Superior temporal gyrus (tissue), 1 donor: Measurements from ENCODE around the gene KRT14.
"Not testable (repeated sequence)": the region's sequence is repeated elsewhere in the genome, so short reads cannot be mapped to it uniquely, and the experiment has no call there.

Experiments
- DNase-seq: peaks from one replicate; pipeline ENCODE4 v3.0.0-alpha.2; 2016; ENCODE audit errors: extremely low spot score

KRT14 gene

DNA sequence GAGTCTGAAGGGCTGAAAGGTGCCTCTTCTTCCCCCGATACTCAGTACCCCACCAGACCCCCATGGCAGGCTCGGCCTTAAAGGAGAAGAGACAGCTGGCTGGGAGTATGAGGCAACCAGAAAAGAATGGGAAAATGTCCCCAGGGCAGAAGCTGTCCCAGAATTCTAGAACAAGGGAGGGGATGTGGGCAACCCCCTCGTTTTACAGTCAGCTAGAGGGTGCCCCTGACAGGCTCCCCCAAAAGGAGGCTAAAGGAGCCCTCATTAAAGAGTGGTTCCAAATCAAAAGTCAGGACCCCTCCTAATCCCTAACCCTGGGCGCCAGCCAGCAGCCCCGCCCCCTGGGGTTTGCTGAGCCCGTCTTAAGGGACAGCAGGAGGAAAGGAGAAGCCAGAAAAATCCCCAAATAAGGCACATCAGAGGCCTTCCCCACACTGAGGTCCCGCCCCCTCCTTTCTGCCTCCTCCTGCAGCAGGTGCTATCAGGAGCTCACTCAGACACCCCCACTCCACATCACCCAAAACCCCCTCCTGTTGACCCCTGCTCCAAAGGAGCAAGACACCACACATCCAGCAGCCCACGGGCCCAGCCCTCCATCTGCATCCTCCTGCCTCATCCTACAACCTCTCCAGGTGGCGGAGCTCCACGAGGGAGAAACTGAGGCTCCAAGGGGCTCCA is 36.6 kb upstream of the KRT14 start:
- DNase-seq: not testable (repeated sequence)

DNA sequence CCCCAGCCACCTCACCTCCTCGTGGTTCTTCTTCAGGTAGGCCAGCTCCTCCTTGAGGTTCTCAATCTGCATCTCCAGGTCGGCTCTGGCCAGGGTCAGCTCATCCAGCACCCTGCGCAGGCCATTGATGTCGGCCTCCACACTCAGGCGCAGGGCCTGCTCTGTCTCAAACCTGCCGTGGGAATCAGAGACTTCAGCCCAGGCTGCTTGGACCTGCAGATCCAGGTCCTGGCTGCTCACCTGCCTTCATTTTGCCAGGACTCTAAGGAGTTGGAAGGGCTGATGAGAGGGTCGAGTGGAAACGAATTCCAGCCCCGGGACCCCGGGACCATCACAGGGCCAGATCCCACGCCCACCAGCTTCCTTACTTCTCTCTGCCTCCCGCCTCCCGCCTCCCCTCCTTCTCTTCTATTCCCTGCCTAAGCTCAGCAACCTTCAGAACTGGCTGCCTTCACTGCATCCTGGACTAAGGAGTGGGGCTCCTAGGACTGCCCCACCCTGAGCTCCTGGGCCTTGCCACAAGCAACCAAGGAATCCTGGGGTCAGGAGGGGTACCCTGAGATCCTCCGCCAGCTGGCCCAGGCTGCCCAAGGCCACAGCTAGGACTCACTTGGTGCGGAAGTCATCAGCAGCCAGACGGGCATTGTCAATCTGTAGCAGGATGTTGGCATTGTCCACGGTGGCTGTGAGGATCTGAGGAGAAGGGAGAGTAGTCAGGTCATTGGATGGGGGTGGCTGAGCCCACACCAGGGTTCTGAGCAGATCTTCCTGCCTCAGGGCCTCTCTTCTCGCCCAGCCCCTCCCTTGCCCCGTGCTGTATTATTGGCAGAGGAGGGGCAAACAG is 35.9 kb upstream of the KRT14 start:
- DNase-seq: not testable (repeated sequence)

DNA sequence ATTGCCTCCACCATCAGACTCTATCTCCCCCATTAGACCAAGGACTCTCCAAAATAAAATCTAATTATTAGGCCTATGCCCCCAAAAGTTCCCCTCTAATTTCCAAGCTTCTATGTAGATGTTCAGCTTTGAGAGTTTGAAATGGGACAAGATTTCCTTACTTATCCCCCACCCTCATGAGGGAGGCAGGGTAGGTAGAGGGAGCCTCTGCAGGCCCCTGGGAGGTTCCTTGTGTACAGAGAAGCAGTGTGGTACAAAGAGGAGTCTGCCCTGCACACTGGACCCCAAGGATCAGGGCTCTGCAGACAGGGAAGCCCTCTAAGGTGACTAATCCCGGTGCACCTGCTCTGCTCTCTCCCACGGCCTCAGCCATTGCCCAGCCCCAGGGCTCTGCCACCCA is 35.2 kb upstream of the KRT14 start:
- no peak for DNase-seq

DNA sequence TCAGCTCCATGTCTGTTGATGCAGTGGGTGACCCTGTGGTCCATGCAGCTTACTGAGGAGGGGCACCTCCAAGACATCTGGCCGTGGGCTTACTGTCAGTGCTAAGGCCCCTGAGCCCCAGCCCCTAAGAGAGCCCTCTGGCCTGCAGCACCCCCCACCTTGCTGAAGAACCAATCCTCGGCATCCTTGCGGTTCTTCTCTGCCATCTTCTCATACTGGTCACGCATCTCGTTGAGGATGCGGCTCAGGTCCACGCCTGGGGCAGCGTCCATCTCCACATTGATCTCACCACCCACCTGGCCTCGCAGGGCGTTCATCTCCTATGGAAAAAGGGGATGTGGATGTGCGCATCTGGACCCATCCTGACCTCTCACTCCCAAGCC is 34.7 kb upstream of the KRT14 start:
- not testable (repeated sequence) for DNase-seq

DNA sequence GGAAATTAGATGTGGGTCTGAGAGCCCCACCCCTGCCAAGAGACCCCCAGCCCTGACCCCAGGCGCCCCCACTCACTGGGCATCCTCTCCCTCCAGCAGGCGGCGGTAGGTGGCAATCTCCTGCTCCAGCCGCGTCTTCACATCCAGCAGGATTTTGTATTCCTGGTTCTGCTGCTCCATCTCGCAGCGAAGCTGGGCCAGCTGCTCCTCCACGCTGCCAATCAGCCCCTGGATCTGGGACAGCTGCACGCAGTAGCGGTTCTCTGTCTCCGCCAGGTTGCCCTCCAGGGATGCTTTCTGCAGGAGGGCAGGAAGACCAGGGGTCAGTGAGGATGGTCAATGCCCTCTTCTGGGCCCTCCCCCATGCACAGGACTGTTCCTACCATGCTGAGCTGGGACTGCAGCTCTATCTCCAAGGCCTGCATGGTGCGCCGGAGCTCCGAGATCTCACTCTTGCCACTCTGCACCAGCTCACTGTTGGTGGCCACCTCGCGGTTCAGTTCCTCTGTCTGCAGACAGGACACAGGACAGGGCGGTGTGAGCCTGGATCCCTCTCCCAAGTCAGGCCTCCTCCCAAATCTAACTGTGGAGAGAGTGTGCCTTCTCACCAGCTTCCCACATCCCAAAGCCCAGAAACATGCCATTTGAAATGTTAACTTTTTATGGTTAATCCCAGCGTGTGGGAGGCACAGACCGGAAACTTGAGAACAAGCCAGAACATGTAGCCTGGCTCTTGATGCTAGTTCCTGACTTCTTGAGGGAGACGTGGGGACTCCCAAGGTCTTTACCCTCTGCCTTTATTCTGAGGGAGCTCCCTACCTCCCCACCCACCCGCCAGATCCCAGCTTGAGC is 34.1 kb upstream of the KRT14 start:
- DNase-seq: peak; percentile 18

DNA sequence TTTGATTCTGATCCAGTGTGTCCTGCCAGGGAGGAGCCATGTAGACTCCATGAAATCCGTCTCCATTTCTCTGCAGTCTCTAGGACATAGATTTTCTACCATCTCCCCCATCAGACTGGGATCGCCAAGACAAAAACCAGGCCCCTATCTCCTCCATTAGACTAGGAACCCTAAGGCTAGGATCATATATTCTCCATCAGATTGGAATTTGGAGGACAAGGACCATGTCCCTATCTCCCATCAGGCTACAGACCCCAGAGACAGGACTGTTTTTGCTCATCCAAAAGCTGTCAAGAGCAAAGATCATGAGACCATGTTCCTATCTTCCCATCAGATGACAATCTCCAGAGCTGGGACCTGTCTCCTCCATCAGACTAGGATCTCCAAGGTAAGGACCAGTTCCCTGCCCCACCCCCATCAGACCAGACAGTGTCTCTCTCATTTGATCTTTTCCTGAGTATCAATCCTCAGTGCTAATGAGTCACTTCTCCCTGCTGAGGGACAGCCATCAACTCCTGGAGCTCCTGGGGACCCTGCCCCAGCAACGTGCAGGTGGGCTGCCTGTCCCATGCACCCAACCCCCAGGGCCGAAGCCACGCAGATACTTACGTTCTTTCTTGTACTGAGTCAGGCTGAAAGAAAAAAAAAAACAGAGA is 33.4 kb upstream of the KRT14 start:
- not testable (repeated sequence) for DNase-seq

DNA sequence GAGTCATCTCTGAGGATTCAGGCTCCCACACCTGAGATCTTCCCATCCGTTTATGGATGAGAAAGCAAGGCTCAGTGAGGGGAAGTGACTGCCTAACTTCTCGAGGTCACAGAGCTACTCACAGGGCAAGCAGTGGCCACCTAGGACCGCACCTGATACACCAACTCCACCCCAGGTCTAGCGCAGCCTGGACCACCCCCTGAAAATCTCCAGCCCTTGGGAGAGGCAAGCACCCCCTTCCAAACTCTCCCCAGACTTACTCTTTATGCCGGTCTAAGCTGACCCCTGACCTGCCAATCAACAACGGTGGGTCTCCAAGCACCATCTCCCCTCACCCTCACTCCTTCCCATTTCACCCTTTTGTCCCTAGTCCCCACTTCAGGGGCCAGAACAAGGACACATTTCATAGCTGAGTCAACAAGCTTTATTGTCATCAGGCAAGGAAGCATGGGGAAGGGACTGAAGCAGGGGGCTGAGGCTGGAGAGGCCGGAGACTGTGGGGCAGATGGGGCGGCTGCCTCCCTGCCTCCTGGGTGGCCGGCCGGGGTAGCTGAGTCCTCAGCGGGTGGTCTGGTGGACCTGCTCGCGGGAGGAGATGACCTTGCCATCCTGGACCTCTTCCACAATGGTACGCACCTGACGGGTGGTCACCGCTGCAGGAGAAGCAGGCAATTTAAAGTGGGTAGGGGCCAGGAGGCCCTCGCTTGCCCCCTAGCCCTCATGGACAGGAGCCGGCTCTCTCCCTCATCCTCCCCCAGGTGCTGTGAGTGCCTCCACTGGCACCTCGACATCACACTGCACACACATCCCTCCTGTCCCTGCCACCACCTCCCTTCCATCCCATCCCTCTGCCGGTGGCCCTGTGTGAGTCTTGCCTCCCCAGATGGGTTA is 32.6 kb upstream of the KRT14 start:
- DNase-seq: no peak

DNA sequence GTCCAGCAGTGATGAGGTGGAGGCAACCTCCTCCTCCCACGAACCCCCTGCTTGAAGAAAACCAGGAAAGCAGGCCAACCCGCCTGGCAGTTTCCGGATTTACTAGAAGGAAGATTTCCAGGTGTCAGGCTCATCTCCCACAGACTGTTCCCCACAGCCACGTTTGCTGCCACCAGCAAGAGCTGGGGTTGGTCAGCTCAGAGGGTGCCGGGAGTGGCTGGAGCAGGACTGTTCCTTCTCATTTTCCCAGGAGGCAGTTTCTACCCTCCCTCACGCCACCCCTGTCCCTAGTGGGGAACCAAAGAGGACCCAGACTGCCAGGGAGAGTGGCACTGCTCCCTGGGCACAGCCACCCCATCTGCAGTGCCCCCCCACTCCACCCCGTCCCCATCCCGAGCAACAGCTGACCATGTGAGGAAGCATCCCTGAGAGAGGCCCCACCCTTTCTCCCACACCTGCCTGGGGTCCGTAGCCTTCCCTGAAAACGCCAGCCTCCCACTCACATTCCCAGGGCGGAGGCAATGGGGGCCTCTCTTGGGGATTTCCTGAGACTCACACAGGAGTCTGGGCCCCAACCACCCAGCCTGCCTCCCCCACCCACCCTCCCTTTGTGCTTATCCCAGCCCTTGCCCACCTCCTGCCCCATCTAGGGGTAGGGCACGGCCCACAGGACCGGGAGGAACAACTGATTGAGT is 31.8 kb upstream of the KRT14 start:
- DNase-seq: no peak

DNA sequence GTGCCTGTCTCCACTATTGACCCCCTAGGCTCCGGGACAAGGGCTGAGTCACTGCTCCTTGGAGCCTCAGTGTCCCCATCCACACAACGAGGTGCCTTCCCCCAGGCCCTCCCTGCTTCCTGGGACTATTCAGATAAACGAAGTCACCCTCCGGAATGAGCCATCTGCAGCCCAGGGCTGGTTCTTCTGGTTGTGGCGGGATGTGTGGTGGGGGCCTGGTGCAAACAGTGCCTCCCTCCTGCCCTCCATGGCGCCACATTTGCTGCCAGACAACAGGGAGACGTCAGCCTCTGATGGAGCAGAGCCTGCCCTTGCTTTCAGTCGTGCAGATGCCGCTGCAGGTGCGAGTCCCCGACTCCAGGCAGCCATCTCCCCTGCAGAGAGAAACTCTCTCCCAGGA is 31.0 kb upstream of the KRT14 start:
- DNase-seq: no peak

DNA sequence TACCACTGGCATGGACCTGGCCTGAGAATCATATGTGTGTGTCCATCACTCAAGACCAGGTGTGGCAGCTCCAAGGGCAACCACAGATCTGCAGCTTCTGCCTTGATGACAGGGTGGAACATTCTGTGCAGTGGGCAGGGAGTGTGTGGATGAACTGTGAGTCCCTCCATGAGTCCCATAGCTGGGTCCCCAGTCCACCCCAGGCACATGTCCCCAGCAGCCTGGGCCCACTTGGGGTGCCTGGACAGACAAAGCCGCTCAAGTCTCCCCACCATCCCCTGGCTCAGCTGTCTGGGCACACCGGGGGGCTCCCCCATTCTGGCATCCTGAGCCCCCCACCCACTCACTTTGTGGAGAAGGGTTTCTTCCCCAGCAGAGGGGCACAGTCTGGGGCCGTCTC is 30.4 kb upstream of the KRT14 start:
- DNase-seq: no peak

DNA sequence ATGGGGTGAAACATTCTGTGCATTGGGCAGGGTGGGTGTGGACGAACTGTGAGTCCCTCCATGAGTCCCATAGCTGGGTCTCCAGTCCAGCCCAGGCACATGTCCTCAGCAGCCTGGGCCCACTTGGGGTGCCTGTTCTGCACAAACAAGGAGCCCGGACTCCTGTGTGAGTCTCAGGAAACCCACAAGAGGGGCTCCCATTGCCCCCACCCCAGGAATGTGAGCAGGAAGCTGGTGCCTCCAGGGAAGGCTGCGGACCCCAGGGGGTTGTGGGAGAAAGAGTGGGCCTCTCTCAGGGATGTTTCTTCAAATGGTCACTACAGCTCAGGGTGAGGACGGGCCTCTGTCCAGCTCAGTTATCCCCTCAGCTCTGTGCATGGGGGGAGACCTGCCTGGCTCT is 29.8 kb upstream of the KRT14 start:
- DNase-seq: not testable (repeated sequence)

DNA sequence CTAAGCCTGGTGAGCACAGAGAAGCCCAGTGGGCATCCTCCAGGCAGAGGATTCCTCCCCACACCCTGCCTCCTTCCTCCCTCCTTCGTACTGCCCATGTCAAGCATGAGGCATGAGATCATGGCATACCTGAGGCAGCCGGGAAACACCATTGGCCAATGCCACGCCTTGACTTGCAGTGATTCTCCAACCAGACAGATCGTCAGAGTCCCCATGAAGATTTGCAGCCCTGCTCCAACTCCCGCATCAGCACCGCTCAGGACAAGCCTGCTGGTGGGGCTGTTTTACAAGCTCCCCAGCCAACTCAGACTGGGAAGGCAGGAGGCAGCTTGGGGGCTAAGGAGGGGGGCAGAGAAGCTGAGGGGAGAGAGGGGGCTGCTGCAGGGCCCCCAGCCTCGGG is 28.8 kb upstream of the KRT14 start:
- DNase-seq: no peak

DNA sequence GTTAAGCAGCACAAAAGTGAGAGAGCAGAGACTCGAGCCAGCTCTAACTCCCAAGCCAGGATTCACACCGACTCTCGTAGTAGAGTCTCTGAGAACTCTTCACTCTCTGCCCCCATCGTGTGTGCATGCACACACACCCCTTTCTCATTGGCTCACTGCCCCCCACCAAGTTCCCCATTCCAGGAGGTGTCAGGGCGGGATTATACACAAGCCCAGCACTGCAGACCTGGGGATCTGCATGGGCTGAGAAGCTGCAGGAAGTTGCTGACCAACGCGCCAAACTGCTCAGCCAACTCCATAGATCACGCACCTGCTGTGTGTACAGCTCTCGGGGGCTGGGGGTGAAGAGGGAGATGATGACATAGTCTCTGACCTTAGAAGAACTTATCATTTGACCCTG is 28.1 kb upstream of the KRT14 start:
- not testable (repeated sequence) for DNase-seq

DNA sequence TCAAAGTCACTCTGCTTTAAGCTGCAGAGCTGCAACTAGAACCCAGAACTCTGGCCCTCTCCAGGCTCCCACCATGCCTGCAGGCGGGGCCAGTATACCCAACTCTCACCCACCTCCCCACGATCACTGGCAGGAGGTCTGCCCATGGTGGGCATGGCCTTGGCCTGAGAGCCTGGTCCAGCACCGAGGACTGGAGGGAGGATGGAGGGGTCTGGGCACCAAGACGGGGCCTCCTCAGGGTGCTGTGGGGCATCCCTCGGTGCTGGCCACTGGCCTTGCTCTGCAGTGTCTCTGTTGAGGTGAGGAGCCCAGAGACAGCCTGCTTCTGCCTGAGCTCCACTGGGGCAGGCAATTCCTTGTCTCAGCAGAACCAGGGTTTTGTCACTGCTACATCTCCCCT is 27.4 kb upstream of the KRT14 start:
- no peak for DNase-seq

DNA sequence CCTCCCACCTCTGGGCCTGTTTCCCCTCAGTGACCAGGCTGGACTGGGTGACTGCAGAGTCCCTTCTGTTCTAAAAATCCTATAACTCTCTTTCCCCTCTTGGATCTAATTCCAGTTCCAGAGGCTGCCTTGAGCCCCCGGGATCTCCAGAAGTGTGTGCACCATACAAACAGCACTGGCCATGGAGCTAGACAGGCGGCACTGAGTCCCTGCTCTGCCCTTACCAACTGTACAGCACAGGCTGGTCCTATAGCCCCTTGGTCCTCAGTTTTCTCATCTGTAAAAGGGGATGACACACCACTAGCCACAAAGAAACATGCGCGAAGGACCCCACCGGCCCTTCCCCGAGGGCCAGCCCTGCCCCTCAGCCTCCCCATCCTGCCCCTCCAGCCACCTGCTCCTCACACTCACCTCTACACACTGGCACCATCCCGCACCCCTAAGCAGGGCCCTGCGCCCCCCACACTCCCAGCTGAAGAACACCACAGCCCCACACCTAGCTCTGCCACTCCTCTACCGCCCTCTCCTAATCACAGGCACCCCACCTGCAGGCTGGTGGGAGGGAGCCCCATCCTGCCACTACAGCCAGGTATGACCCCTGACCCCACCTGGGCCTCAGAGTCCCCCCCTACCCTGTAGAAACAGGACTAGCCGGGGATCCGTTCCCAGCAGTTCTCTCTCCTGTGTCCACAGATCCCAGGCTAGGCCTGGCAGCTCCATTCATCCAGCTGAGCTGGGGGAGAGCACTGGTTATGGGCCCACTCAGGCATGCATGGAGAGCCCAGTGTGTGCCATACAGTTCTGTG is 26.8 kb upstream of the KRT14 start:
- no peak for DNase-seq

DNA sequence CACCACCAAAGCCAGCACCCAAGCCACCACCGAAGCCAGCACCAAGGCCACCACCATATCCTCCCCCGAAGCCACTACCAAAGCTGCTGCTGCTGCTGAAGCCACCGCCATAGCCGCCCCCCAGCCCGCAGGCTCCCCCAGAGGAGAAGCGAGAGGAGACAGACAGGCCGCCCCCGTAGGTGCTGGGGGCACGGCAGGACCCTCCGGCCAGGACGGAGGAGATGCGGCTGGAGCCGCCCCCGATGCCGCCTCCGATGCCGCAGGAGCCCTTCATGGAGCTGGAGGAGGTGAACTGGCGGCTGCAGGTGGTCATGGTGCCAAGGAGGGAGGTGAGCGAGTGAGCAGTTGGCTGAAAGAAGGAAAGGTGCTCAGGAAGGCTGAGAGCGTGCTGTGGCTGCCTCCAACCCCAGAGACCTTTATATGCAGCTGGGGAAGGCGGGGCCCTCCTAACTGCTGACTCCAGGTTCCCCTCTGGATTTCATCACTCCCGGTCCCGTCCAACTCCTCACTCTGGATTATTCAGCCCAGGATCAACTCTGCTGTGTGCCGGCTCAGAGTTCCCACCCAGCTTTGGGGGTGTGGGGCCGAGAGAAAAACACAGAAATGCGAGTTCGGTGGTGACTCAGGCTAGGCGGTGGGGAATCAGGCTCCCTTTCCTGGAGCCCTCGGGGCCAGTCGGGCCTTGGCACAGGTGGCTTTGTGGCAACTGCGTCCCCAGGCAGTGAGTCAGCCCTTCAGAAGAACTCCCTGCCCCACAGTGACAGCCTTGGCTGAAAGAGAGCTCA is 25.9 kb upstream of the KRT14 start, which contains the start of gene KRT16:
KRT16 (minus strand) TSS at position 392 of the 785 bp plus-strand sequence; CDS start at position 313, 79 bp downstream.
- not testable (repeated sequence) for DNase-seq

DNA sequence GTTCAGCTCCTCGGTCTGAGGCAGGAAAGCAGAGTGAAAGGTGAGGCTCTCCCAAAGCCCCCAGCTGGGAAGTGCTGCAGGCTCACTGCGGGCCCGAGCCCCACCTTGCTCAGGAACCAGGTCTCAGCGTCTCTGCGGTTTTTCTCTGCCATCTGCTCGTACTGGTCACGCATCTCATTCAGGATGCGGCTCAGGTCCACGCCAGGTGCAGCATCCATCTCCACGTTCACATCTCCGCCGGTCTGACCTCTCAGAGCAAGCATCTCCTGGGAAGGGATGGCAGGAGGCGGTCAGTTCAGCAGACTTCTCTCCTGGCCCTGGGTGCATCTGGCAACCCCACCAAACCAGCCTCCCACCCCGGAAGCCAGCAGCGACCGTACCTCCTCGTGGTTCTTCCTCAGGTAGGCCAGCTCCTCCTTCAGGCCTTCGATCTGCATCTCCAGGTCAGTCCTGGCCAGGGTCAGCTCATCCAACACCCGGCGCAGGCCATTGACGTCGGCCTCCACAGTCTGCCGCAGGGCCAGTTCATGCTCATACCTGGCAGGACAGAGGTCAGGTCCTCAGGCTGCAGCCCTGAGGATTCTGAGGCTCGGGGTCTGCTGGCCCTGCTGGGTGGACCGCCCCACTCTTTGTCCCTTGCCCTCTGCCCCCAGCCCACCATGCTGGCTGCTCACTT is 24.4 kb upstream of the KRT14 start:
- no peak for DNase-seq

DNA sequence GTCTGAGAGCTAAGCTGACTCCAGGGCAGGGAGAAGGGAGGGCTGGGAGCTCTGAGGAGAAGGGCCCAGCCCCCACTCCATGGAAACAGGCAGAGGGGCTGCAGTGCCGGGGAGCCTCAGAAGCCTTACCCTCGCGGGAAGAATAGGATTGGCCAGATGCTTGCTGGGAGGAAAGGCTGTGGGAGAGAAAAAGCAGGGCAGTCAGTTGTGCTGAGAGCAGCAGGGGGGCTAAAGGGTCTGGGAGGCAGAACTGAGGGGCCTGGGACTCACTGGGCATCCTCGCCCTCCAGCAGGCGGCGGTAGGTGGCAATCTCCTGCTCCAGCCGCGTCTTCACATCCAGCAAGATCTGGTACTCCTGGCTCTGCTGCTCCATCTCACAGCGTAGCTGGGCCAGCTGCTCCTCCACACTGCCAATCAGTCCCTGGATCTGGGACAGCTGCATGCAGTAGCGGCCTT is 23.4 kb upstream of the KRT14 start:
- not testable (repeated sequence) for DNase-seq
